ENCODE data around the gene TBC1D3.
"Not testable (repeated sequence)": the region's sequence is repeated elsewhere in the genome, so short reads cannot be mapped to it uniquely, and the experiment has no call there.

TBC1D3 gene

DNA sequence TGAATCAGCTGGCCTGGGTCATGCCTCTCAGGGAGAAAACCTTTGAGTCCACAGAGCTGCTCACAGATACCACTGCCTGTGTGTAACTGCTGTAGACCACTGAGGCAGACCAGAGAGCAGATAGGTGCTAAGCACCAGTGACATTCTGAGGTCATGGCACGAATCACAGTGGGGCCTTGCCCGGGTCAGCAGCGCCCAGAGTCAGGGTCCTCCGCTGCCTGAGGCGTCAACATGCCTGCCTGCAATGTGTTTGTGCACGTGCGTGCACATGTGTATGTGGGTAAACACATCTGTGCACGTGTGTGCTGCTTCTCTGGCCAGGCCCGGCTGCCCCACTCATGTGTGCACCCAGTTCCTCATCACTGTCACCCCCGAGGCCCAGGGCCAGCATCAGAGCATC is at the start of gene TBC1D3:
TSS of gene TBC1D3 (minus strand) at position 101 of the 400 bp plus-strand sequence. CDS start 1,526 bp downstream, outside the sequence.
- not testable (repeated sequence) for DNase-seq (ENCODE audit: low read depth, low spot score)

DNA sequence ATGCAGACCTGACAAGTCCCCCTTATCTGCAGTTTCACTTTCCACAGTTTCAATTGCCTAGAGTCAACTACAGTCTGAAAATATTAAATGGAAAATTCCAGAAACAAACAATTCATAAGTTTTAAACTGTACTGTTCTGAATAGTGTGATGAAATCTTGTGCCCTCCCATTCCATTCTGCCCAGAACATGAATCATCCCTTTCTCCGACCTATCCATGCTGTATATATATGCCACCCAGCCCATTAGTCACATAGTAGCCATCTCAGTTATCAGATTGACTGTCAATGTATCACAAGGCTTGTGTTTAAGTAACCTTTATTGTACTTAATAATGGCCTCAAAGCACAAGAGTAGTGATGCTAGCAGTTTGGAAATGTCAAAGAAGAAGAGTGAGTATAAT is 40.4 kb upstream of the TBC1D3 start:
- DNase-seq (ENCODE audit: low read depth, low spot score) = not testable (repeated sequence)

DNA sequence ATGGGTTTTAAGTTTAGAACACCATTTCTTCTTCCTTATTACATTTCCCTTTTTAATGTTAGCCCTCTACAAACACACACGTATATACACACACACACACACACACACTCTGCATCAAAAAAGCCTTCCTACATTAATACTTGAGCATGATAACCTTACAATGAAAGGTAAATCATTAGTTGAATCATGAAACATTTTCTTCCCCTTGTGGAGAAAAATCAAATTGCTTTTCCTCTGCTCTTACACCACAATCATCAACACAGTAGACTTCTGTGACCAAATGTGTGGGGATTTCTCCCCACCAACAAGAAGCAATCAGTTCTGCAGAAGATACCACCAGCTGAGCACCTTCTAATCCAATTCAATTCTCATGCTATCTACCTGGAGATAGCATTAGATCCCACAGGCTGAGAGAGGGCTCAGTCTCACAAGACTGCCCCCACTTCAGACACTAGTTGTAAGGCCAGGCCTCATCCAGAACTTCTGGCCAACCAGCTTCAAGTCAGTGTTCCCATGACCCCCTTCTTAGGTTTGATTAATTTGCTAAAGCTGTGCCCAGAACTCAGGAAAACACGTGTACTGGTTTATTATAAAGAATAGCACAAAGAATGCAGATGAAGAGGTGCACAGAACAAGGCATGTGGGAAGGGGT is 33.6 kb upstream of the TBC1D3 start:
- DNase-seq (ENCODE audit: low read depth, low spot score) = not testable (repeated sequence)

DNA sequence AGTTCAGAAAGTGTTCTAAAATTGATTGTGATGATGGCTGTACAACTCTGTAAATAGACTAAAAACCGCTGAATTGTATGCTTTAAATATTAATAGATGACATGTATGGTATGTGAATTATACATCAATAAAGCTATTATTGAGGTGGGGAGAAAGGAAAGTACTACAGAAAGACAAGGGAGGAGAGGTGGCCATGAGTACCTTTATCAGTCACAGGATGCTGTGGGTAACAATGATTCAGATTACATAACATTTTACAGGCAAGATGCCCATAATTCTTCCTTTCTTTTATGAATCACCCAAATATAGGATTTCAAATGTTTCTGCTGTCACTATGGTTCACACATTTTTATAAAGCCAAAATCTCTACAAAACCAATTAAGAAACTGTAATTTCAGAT is 28.5 kb upstream of the TBC1D3 start:
- DNase-seq (ENCODE audit: low read depth, low spot score) = not testable (repeated sequence)

DNA sequence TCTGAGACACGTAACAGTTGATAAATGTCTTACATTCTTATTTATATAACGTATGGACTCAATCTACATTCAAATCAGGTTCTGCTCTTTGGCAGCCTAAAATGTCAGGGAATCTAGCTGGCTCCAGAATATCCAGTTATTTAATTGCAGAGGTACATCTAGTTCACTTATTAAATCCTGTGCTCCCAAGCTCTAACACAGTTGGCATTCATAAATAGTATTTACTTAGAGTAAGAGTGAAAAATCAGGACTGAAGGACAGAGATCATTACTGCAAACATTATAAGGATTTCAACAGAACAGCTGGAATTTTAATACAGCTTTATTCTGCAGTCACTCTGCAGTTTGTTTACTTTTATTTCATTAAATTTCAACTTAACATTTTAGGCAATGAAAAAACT is 7.9 kb upstream of the TBC1D3 start:
- not testable (repeated sequence) for DNase-seq (ENCODE audit: low read depth, low spot score)

DNA sequence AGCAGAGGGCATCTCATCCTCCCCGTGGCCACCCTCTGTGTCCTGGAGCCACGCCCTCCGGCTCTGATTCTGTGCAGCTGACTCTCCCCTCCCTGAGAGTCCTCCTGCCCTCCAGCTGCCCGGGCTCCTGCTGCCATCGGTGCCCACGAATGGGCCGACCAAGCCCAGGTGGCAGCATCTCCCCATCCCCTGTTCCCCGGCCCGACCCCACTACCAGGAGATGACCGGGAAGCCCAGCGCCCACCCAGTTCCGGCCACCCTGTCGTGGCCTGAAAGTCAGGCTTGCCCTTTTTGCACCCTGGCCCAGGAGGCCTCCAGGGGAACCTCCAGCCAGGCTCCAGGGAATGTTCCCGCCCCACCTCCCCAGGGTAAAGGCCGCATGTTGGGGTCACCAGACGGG is 57.5 kb downstream of the TBC1D3 start:
- not testable (repeated sequence) for DNase-seq (ENCODE audit: low read depth, low spot score)

Data from brain pericyte (primary cell).